GM12878 (cell line): ENCODE data around the gene SLC35B4. TPM values are rescaled to one million over a fixed set of nuclear protein-coding genes. Genes with fewer than 3 reads are reported as not detected.

Experiments
- ATAC-seq: fragments of 200-7000 bp; cut with Tn5 transposase; 3 replicates; pipeline ENCODE4 v1.9.1; 2020; ENCODE audit warnings: mild to moderate bottlenecking, moderate library complexity
- BruUV-seq: library from RNA; stranded (reverse); fragments of 400-500 nt; replicated peaks from 2 replicates; lab custom pipeline; 2021; lab: Mats Ljungman, UMichigan
- CTCF ChIA-PET: fragments of 300-600 bp; sonication (Branson Sonifier 250); formaldehyde crosslinking; extraction: SDS; loops from one replicate; lab custom pipeline; 2021; ENCODE audit warnings: inconsistent platforms; lab: Yijun Ruan, JAX
- POLR2A ChIA-PET: fragments of 350-600 bp; formaldehyde crosslinking; extraction: SDS; loops from one replicate; lab custom pipeline; 2021; ENCODE audit warnings: inconsistent platforms; lab: Charles Lee
- RAD21 ChIA-PET: fragments of 300-600 bp; sonication (Branson Sonifier 250); formaldehyde crosslinking; loops from one replicate; lab custom pipeline; 2023; ENCODE audit warnings: antibody characterized with exemption; ENCODE audit not compliant: unreplicated experiment; lab: Charles Lee
- SMC1A ChIA-PET: fragments of 300-600 bp; sonication (Branson Sonifier 250); formaldehyde crosslinking; loops from one replicate; lab custom pipeline; 2023; ENCODE audit not compliant: unreplicated experiment, uncharacterized antibody; lab: Charles Lee
- DNase-seq: peaks from one replicate; pipeline ENCODE4 v3.0.0-alpha.2; 2011; ENCODE audit warnings: low read depth, low spot score
- FAIRE-seq: peaks from 3 replicates; lab custom pipeline; 2011; peaks lifted over from hg19 to GRCh38; lab: Jason Lieb, UNC
- H2AFZ ChIP-seq: 2 replicates; pipeline ENCODE4 v1.6.0; 2011; ENCODE audit warnings: low read depth, low read length, control low read depth; ENCODE audit not compliant: control insufficient read depth
- H3K27ac ChIP-seq: 2 replicates; pipeline ENCODE4 v1.5.1; 2011; ENCODE audit warnings: control low read depth; ENCODE audit not compliant: control insufficient read depth, insufficient read depth
- H3K27me3 ChIP-seq, 2 experiments: replicated peaks in 1 of 2; 2 replicates each; pipeline versions ENCODE4 v1.6.0 to v1.6.1; 2011; ENCODE audit warnings: low read length in 1 of 2; ENCODE audit not compliant: control insufficient read depth in 2 of 2, insufficient read depth in 2 of 2
- H3K36me3 ChIP-seq, 2 experiments: 2 replicates each; pipeline ENCODE4 v1.5.1; 2011; ENCODE audit warnings: low read length in 1 of 2; ENCODE audit not compliant: control insufficient read depth in 2 of 2, insufficient read depth in 2 of 2
- H3K4me1 ChIP-seq: 2 replicates; pipeline ENCODE4 v1.6.1; 2011; ENCODE audit warnings: mild to moderate bottlenecking, low read length, moderate library complexity, mixed read lengths; ENCODE audit not compliant: control insufficient read depth, insufficient read depth
- H3K4me2 ChIP-seq: 2 replicates; pipeline ENCODE4 v1.6.0; 2011; ENCODE audit warnings: control low read depth; ENCODE audit not compliant: control insufficient read depth, insufficient read depth
- H3K4me3 ChIP-seq: fragments of 200-600 bp; sonication (generic); 2 replicates; pipeline ENCODE4 v1.5.1; 2016
- H3K79me2 ChIP-seq: 2 replicates; pipeline ENCODE4 v1.6.0; 2011; ENCODE audit warnings: low read length; ENCODE audit not compliant: control insufficient read depth, insufficient read depth
- H3K9ac ChIP-seq: 2 replicates; pipeline ENCODE4 v1.8.0; 2011; ENCODE audit warnings: low read length, control low read depth, mixed read lengths; ENCODE audit not compliant: control insufficient read depth, insufficient read depth
- H3K9me3 ChIP-seq: replicated peaks from 3 replicates; pipeline ENCODE4 v1.5.1; 2011; ENCODE audit warnings: mild to moderate bottlenecking, low read length; ENCODE audit not compliant: control insufficient read depth, insufficient read depth
- H4K20me1 ChIP-seq: 2 replicates; pipeline ENCODE4 v1.6.0; 2011; ENCODE audit not compliant: control insufficient read depth, insufficient read depth
- WGBS: methylation state at CpG from one replicate; pipeline ENCODE4 v1.1.6; 2016; ENCODE audit warnings: low lambda C conversion rate; ENCODE audit not compliant: insufficient replicate concordance, insufficient coverage; ENCODE audit errors: missing lambda C conversion rate; 5-methylcytosine and 5-hydroxymethylcytosine counted together
- in situ Hi-C: fragments of 300-500 bp; cut with MboI; formaldehyde crosslinking; loops from 9 replicates; pipeline ENCODE4 v1.14.3; 2018; ENCODE audit warnings: mixed read lengths
- intact Hi-C: fragments of 100-400 bp; cut with micrococcal nuclease; formaldehyde crosslinking; loops from one replicate; pipeline ENCODE4 v1.14.2; 2022; ENCODE audit not compliant: unreplicated experiment
- polyA plus RNA-seq, 11 experiments: library from polyadenylated mRNA; depleted of rRNA in 4 of 11; unstranded in 6 of 11; stranded (reverse) in 5 of 11; fragments of >200 nt; fragmentation: Nextera tagmentation in 4 of 11; fragmentation: Illumina TruSeq in 1 of 11; extraction: Ambion mirVana in 4 of 11; extraction: Trizol in 1 of 11; gene quantifications; 1 replicate in 1 of 11; 2 replicates in 10 of 11; pipeline versions ENCODE4 v1.2.1 to v1.2.3, GENCODE V29; 2011 to 2016; ENCODE audit warnings: inconsistent platforms in 2 of 11, missing spikeins in 2 of 11, low read depth in 1 of 11
- total RNA-seq, 4 experiments: library from RNA; depleted of rRNA in 3 of 4; stranded (reverse); fragments of >200 nt in 3 of 4; fragmentation: Illumina TruSeq in 1 of 4; extraction: Trizol in 1 of 4; gene quantifications; 2 replicates each; pipeline versions ENCODE4 v1.2.1 to v1.2.3, GENCODE V29; 2013 to 2021
- TF ChIP-seq, protein P1 (sequence below): fragments of 450-650 bp; IDR thresholded peaks from 2 replicates; pipeline ENCODE4 v1.6.1; 2016; ENCODE audit warnings: mild to moderate bottlenecking
- TF ChIP-seq, protein P2 (sequence below): IDR thresholded peaks from 2 replicates; pipeline ENCODE4 v1.6.1; 2011; ENCODE audit warnings: mild to moderate bottlenecking, low read depth, low read length, moderate library complexity; ENCODE audit not compliant: insufficient replicate concordance
- TF ChIP-seq, protein P3 (sequence below): fragments of 150-350 bp; IDR thresholded peaks from 2 replicates; pipeline ENCODE4 v1.6.1; 2014; ENCODE audit warnings: mild to moderate bottlenecking, low read depth, low read length

Gene SLC35B4
- total and polyA plus RNA-seq, 10 of the 15 experiments (the other 5 are each of a cell fraction or from before 2014, with no cell fraction given), result 3.6 to 23.9 (median 14.0) TPM

DNA sequence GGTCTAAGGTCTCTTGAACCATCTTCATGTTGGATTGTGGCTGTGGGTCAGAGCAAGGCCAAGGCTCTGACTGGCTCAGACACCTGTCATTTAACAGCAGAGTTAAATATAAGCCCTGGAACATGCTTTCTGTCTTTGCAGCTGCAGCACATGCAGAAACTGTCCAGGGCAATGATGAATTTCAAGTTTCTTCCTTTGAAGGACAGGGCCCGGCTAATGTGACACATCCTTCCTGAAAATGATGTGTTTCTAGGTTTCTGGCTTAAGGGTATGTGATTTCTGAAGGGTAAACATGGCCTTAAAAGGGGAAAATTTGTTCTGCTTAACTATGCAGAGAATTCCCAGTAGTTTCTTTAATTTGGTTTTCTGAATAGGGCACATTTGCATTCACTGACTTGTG lies 34.0 kb upstream of the SLC35B4 start:
- POLR2A ChIA-PET, result no interaction called here
- Histone ChIP-seq H3K4me3 (no peak overlapping the region), H2AFZ (no peak overlapping the region), H4K20me1 (no peaks in the 10 kb centered on the region), H3K9me3 (no peaks in the 10 kb centered on the region), H3K4me1 (no peaks in the 10 kb centered on the region), H3K9ac (no peak overlapping the region), H3K27me3 (no peaks in the 10 kb centered on the region; a peak in 2 of 4 replicates), H3K27ac (no peak overlapping the region), H3K79me2 (no peaks in the 10 kb centered on the region), H3K36me3 (no peaks in the 10 kb centered on the region), H3K4me2 (no peak overlapping the region)
- CTCF ChIA-PET, result no interaction called here
- RAD21 ChIA-PET, result no interaction called here
- no TSS peak for BruUV-seq
- TF ChIP-seq, protein P1, sequence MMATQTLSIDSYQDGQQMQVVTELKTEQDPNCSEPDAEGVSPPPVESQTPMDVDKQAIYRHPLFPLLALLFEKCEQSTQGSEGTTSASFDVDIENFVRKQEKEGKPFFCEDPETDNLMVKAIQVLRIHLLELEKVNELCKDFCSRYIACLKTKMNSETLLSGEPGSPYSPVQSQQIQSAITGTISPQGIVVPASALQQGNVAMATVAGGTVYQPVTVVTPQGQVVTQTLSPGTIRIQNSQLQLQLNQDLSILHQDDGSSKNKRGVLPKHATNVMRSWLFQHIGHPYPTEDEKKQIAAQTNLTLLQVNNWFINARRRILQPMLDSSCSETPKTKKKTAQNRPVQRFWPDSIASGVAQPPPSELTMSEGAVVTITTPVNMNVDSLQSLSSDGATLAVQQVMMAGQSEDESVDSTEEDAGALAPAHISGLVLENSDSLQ, result peak; percentile 46; the same call in 1 of the 2 replicates
- TF ChIP-seq, protein P2, sequence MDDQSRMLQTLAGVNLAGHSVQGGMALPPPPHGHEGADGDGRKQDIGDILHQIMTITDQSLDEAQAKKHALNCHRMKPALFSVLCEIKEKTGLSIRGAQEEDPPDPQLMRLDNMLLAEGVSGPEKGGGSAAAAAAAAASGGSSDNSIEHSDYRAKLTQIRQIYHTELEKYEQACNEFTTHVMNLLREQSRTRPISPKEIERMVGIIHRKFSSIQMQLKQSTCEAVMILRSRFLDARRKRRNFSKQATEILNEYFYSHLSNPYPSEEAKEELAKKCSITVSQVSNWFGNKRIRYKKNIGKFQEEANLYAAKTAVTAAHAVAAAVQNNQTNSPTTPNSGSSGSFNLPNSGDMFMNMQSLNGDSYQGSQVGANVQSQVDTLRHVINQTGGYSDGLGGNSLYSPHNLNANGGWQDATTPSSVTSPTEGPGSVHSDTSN, result peak; percentile 4
- TF ChIP-seq, protein P3, sequence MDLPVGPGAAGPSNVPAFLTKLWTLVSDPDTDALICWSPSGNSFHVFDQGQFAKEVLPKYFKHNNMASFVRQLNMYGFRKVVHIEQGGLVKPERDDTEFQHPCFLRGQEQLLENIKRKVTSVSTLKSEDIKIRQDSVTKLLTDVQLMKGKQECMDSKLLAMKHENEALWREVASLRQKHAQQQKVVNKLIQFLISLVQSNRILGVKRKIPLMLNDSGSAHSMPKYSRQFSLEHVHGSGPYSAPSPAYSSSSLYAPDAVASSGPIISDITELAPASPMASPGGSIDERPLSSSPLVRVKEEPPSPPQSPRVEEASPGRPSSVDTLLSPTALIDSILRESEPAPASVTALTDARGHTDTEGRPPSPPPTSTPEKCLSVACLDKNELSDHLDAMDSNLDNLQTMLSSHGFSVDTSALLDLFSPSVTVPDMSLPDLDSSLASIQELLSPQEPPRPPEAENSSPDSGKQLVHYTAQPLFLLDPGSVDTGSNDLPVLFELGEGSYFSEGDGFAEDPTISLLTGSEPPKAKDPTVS, result no peak
- DNase-seq, result no peak
- ATAC-seq, result no peak
- intact Hi-C loops, result loop anchor here (10.0 kb wide), 1 partner anchor 206 kb away; no protein-coding TSS in a partner anchor
- WGBS, result 100% methylated on average over 1 of the region's 1 CpG
- in situ Hi-C loops, result no loop called here
- FAIRE-seq, result no peak
- SMC1A ChIA-PET, result no interaction called here
